GM12878 (cell line): Measurements from ENCODE around the gene IQGAP2. TPM values are rescaled to one million over a fixed set of nuclear protein-coding genes. Genes with fewer than 3 reads are reported as not detected.

Source experiments
- BHLHE40 ChIP-seq, 2 experiments: fragments of 450-650 bp in 1 of 2; IDR thresholded peaks; 2 replicates each; pipeline ENCODE4 v1.6.1; 2011 to 2017; ENCODE audit warnings: low read depth in 2 of 2, borderline replicate concordance in 1 of 2, improper control_type of control experiment in 1 of 2, low read length in 1 of 2, mild to moderate bottlenecking in 1 of 2
- CREB1 ChIP-seq: IDR thresholded peaks from 2 replicates; pipeline ENCODE4 v1.6.1; 2012; ENCODE audit warnings: low read depth, mild to moderate bottlenecking, inconsistent platforms
- CREM ChIP-seq: IDR thresholded peaks from 2 replicates; pipeline ENCODE4 v1.6.1; 2014; ENCODE audit warnings: antibody characterized with exemption, low read depth
- FOS ChIP-seq: IDR thresholded peaks from 3 replicates; pipeline ENCODE4 v1.6.1; 2011; ENCODE audit warnings: borderline replicate concordance; ENCODE audit not compliant: insufficient read length; ENCODE audit errors: extremely low read depth
- MEF2B ChIP-seq: fragments of 450-650 bp; IDR thresholded peaks from 2 replicates; pipeline ENCODE4 v1.6.1; 2018; ENCODE audit warnings: mild to moderate bottlenecking, moderate library complexity; ENCODE audit not compliant: partially characterized antibody, poor library complexity, severe bottlenecking
- MYC ChIP-seq: IDR thresholded peaks from 2 replicates; pipeline ENCODE4 v1.6.1; 2011; ENCODE audit warnings: mild to moderate bottlenecking, low read length, moderate library complexity, inconsistent platforms; ENCODE audit not compliant: insufficient read depth, insufficient replicate concordance, insufficient read length, severe bottlenecking
- NFYB ChIP-seq: IDR thresholded peaks from 2 replicates; pipeline ENCODE4 v1.6.1; 2011; ENCODE audit warnings: low read depth, mild to moderate bottlenecking, low read length, improper control_type of control experiment, moderate library complexity; ENCODE audit not compliant: insufficient read depth
- POLR2AphosphoS2 ChIP-seq: IDR thresholded peaks from 2 replicates; pipeline ENCODE4 v1.6.1; 2011; ENCODE audit warnings: low read depth, mild to moderate bottlenecking, low read length, improper control_type of control experiment, moderate library complexity
- SP1 ChIP-seq: IDR thresholded peaks from one replicate; pipeline ENCODE4 v1.6.1; 2011; ENCODE audit warnings: low read depth, low read length
- TAF1 ChIP-seq: IDR thresholded peaks from 2 replicates; pipeline ENCODE4 v1.6.1; 2011; ENCODE audit warnings: mild to moderate bottlenecking, low read depth, low read length, borderline replicate concordance
- WRNIP1 ChIP-seq: IDR thresholded peaks from 2 replicates; pipeline ENCODE4 v1.6.1; 2011; ENCODE audit warnings: low read depth, low read length, improper control_type of control experiment, borderline replicate concordance
- polyA plus RNA-seq, 11 experiments: library from polyadenylated mRNA; depleted of rRNA in 4 of 11; unstranded in 6 of 11; stranded (reverse) in 5 of 11; fragments of >200 nt; fragmentation: Nextera tagmentation in 4 of 11; fragmentation: Illumina TruSeq in 1 of 11; extraction: Ambion mirVana in 4 of 11; extraction: Trizol in 1 of 11; gene quantifications; 1 replicate in 1 of 11; 2 replicates in 10 of 11; pipeline versions ENCODE4 v1.2.1 to v1.2.3, GENCODE V29; 2011 to 2016; ENCODE audit warnings: inconsistent platforms in 2 of 11, missing spikeins in 2 of 11, low read depth in 1 of 11
- total RNA-seq, 4 experiments: library from RNA; depleted of rRNA in 3 of 4; stranded (reverse); fragments of >200 nt in 3 of 4; fragmentation: Illumina TruSeq in 1 of 4; extraction: Trizol in 1 of 4; gene quantifications; 2 replicates each; pipeline versions ENCODE4 v1.2.1 to v1.2.3, GENCODE V29; 2013 to 2021
- TF ChIP-seq, protein P1 (sequence below): fragments of 450-650 bp; formaldehyde crosslinking; IDR thresholded peaks from 2 replicates; pipeline ENCODE4 v1.4.0; 2022; ENCODE audit warnings: mild to moderate bottlenecking, moderate library complexity
- TF ChIP-seq, protein P2 (sequence below): IDR thresholded peaks from 2 replicates; pipeline ENCODE4 v1.6.1; 2012; ENCODE audit warnings: low read depth, low read length, improper control_type of control experiment
- TF ChIP-seq, protein P3 (sequence below): IDR thresholded peaks from 2 replicates; pipeline ENCODE4 v1.6.1; 2012; ENCODE audit warnings: low read depth, low read length, improper control_type of control experiment
- TF ChIP-seq, protein P4 (sequence below): fragments of 450-650 bp; formaldehyde crosslinking; IDR thresholded peaks from 2 replicates; pipeline ENCODE4 v1.5.0; 2022; ENCODE audit warnings: mild to moderate bottlenecking, missing genetic modification characterization
- TF ChIP-seq, protein P5 (sequence below): fragments of 450-650 bp; IDR thresholded peaks from 2 replicates; pipeline ENCODE4 v1.6.1; 2017; ENCODE audit warnings: mild to moderate bottlenecking, low read depth, inconsistent platforms; ENCODE audit not compliant: poor library complexity, severe bottlenecking

IQGAP2 gene
- total and polyA plus RNA-seq, 10 of the 15 experiments (the other 5 are each of a cell fraction or from before 2014, with no cell fraction given) = 14.5 to 41.4 (median 21.8) TPM

DNA sequence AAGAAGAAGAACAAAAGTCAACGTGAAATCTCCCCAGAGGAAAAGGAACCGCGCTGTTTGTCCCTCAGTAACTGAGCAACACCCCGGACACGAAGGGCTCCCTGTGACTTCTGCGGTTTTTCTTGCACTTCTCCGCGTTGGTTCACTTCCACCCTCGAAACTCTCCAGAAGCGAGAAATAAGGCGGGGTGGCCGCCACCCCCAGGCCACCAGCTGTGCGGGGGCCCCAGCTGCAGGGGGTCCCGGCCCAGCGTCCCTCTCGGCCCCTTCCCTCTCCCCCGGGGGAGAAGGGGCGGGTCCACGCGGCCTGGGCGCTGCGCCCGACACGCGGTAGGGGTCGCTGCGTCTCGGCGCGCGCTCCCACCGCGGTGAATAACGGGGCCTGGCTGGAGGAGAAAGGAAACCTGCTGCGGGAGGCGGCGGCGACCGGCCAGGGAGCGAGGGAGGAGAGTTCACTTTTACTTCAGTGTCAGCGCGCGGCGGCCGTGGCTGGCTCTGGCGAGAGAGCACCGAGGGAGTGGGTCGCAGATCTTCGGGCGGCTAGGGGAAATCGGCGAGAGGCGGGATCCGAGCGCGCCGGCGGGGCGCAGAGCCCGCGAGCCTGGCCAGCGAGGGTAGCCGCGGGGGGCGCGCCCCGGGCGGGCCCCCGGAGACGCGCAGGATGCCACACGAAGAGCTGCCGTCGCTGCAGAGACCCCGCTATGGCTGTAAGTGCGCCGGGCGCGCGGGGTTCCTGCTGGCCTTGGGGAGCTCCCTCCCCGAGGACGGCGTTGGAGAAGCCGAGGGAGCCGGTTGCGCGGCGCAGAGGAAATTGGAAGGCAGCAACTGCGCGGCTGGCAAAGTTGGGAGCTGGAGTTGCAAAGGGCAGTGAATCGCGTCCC lies at the start of gene IQGAP2 (continued):
- TF ChIP-seq, protein P1, sequence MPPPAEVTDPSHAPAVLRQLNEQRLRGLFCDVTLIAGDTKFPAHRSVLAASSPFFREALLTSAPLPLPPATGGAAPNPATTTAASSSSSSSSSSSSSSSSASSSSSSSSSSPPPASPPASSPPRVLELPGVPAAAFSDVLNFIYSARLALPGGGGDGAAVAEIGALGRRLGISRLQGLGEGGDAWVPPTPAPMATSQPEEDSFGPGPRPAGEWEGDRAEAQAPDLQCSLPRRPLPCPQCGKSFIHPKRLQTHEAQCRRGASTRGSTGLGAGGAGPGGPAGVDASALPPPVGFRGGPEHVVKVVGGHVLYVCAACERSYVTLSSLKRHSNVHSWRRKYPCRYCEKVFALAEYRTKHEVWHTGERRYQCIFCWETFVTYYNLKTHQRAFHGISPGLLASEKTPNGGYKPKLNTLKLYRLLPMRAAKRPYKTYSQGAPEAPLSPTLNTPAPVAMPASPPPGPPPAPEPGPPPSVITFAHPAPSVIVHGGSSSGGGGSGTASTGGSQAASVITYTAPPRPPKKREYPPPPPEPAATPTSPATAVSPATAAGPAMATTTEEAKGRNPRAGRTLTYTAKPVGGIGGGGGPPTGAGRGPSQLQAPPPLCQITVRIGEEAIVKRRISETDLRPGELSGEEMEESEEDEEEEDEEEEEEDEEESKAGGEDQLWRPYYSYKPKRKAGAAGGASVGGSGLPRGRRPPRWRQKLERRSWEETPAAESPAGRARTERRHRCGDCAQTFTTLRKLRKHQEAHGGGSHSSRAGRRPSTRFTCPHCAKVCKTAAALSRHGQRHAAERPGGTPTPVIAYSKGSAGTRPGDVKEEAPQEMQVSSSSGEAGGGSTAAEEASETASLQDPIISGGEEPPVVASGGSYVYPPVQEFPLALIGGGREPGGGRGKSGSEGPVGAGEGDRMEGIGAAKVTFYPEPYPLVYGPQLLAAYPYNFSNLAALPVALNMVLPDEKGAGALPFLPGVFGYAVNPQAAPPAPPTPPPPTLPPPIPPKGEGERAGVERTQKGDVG (CRISPR knock-in tag) = no peak
- TF ChIP-seq FOS (no peak), CREB1 (no peak), SP1 (peak; percentile 34), WRNIP1 (no peak), POLR2AphosphoS2 (peak; percentile 38; the same call in 1 of the 2 replicates), TAF1 (no peak), MEF2B (peak; percentile 86), MYC (no peak), NFYB (no peak), BHLHE40 (IDR thresholded peaks at IDR 0.05; ENCODE audit: borderline replicate concordance in 1 of 2, low read depth in 2 of 2, low read length in 1 of 2) (peak; percentile 11 to 69; a peak in 3 of 4 replicates), CREM (peak; percentile 56; the same call in 1 of the 2 replicates)
- TF ChIP-seq, protein P2, sequence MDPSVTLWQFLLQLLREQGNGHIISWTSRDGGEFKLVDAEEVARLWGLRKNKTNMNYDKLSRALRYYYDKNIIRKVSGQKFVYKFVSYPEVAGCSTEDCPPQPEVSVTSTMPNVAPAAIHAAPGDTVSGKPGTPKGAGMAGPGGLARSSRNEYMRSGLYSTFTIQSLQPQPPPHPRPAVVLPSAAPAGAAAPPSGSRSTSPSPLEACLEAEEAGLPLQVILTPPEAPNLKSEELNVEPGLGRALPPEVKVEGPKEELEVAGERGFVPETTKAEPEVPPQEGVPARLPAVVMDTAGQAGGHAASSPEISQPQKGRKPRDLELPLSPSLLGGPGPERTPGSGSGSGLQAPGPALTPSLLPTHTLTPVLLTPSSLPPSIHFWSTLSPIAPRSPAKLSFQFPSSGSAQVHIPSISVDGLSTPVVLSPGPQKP = no peak
- TF ChIP-seq, protein P3, sequence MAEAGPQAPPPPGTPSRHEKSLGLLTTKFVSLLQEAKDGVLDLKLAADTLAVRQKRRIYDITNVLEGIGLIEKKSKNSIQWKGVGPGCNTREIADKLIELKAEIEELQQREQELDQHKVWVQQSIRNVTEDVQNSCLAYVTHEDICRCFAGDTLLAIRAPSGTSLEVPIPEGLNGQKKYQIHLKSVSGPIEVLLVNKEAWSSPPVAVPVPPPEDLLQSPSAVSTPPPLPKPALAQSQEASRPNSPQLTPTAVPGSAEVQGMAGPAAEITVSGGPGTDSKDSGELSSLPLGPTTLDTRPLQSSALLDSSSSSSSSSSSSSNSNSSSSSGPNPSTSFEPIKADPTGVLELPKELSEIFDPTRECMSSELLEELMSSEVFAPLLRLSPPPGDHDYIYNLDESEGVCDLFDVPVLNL = no peak
- TF ChIP-seq, protein P4, sequence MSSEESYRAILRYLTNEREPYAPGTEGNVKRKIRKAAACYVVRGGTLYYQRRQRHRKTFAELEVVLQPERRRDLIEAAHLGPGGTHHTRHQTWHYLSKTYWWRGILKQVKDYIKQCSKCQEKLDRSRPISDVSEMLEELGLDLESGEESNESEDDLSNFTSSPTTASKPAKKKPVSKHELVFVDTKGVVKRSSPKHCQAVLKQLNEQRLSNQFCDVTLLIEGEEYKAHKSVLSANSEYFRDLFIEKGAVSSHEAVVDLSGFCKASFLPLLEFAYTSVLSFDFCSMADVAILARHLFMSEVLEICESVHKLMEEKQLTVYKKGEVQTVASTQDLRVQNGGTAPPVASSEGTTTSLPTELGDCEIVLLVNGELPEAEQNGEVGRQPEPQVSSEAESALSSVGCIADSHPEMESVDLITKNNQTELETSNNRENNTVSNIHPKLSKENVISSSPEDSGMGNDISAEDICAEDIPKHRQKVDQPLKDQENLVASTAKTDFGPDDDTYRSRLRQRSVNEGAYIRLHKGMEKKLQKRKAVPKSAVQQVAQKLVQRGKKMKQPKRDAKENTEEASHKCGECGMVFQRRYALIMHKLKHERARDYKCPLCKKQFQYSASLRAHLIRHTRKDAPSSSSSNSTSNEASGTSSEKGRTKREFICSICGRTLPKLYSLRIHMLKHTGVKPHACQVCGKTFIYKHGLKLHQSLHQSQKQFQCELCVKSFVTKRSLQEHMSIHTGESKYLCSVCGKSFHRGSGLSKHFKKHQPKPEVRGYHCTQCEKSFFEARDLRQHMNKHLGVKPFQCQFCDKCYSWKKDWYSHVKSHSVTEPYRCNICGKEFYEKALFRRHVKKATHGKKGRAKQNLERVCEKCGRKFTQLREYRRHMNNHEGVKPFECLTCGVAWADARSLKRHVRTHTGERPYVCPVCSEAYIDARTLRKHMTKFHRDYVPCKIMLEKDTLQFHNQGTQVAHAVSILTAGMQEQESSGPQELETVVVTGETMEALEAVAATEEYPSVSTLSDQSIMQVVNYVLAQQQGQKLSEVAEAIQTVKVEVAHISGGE (CRISPR knock-in tag) = no peak
- TF ChIP-seq, protein P5, sequence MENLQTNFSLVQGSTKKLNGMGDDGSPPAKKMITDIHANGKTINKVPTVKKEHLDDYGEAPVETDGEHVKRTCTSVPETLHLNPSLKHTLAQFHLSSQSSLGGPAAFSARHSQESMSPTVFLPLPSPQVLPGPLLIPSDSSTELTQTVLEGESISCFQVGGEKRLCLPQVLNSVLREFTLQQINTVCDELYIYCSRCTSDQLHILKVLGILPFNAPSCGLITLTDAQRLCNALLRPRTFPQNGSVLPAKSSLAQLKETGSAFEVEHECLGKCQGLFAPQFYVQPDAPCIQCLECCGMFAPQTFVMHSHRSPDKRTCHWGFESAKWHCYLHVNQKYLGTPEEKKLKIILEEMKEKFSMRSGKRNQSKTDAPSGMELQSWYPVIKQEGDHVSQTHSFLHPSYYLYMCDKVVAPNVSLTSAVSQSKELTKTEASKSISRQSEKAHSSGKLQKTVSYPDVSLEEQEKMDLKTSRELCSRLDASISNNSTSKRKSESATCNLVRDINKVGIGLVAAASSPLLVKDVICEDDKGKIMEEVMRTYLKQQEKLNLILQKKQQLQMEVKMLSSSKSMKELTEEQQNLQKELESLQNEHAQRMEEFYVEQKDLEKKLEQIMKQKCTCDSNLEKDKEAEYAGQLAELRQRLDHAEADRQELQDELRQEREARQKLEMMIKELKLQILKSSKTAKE = peak; percentile 62
